Measurements from ENCODE around the gene PRSS21.
A peak's percentile ranks its signal among the peaks of the same experiment; 100 is the strongest.

PRSS21 gene, protein sequence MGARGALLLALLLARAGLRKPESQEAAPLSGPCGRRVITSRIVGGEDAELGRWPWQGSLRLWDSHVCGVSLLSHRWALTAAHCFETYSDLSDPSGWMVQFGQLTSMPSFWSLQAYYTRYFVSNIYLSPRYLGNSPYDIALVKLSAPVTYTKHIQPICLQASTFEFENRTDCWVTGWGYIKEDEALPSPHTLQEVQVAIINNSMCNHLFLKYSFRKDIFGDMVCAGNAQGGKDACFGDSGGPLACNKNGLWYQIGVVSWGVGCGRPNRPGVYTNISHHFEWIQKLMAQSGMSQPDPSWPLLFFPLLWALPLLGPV

DNA sequence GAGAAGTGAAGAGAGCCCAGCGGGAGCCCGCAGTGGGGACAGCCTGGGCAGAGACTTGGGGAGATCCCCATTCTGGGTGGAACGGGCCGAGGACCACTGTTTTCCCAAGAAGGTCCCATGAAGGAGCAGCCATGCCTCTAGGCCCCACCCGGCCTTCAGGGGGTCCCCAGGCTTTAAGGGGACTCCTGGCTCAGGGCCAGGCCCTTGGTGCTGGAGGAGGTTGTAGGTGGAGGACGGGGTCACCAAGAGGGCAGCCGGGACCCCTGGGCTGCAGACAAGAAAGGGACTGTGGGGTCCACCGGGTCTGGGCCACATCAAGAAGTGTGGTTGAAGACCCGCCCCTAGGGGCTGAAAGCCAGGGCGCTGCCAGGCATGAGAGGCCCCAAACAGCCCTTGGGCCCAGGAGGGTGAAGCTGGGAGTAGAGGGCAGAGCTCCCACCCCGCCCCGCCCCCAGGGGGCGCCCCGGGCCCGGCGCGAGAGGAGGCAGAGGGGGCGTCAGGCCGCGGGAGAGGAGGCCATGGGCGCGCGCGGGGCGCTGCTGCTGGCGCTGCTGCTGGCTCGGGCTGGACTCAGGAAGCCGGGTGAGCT is at the start of gene PRSS21:
Gene PRSS21 (plus strand): TSS at position 487 of the 589 bp plus-strand sequence. CDS start 32 bp downstream, at position 519.
- TF ChIP-seq, protein P1, sequence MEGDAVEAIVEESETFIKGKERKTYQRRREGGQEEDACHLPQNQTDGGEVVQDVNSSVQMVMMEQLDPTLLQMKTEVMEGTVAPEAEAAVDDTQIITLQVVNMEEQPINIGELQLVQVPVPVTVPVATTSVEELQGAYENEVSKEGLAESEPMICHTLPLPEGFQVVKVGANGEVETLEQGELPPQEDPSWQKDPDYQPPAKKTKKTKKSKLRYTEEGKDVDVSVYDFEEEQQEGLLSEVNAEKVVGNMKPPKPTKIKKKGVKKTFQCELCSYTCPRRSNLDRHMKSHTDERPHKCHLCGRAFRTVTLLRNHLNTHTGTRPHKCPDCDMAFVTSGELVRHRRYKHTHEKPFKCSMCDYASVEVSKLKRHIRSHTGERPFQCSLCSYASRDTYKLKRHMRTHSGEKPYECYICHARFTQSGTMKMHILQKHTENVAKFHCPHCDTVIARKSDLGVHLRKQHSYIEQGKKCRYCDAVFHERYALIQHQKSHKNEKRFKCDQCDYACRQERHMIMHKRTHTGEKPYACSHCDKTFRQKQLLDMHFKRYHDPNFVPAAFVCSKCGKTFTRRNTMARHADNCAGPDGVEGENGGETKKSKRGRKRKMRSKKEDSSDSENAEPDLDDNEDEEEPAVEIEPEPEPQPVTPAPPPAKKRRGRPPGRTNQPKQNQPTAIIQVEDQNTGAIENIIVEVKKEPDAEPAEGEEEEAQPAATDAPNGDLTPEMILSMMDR (IDR thresholded peaks at IDR 0.05; ENCODE audit: low read depth, low read length), result peak; percentile 0; the same call in 1 of the 2 replicates
- no peak for DNase-seq (ENCODE audit: extremely low read depth, low read depth)

DNA sequence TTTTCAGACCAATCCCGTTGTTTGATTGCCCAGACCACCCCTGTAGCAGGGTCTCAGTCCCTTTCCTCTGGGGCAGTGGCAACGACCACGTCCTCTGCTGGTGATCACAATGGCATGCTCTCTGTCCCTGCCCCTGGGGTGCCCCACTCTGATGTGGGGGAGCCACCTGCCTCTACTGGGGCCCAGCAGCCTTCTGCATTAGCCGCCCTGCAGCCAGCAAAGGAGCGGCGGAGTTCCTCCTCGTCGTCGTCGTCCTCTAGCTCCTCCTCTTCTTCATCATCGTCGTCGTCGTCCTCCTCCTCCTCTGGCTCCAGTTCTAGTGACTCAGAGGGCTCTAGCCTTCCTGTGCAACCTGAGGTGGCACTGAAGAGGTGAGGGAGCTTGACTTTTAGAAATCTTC is 49.1 kb upstream of the PRSS21 start:
- TF ChIP-seq, protein P1 (IDR thresholded peaks at IDR 0.05; ENCODE audit: low read depth, low read length), result no peak
- no peak for DNase-seq (ENCODE audit: extremely low read depth, low read depth)

DNA sequence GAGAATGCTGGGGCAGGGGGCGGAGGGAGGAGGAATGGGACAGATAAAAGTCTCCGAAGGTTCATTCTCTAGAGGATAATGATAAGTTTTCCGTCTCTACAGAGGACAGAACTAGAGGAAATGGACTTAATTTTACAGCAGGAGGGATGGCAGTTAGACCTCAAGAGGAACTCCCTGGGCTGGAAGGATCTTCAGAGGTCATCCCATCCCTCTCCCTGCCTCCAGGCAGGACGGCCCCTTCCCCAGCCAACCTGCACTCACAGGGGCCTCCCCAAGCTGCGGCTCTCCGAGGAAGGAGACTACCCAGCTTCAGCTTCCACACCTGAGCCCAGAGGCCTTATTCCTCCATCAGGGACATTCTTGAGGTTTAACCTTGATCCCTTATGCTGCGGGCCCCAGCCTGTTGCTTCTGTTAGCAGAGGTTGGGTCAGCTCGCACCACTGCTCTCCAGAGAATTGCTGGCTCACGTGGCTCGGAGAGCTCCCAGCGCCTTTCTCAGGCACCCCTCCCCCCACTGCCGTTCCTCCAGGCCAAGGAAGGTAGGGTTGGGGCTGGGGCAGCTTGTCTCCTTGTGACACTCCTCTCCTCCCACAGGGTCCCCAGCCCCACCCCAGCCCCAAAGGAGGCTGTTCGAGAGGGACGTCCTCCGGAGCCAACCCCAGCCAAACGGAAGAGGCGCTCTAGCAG is 48.5 kb upstream of the PRSS21 start:
- DNase-seq (ENCODE audit: extremely low read depth, low read depth), result no peak
- TF ChIP-seq, protein P1 (IDR thresholded peaks at IDR 0.05; ENCODE audit: low read depth, low read length), result no peak

DNA sequence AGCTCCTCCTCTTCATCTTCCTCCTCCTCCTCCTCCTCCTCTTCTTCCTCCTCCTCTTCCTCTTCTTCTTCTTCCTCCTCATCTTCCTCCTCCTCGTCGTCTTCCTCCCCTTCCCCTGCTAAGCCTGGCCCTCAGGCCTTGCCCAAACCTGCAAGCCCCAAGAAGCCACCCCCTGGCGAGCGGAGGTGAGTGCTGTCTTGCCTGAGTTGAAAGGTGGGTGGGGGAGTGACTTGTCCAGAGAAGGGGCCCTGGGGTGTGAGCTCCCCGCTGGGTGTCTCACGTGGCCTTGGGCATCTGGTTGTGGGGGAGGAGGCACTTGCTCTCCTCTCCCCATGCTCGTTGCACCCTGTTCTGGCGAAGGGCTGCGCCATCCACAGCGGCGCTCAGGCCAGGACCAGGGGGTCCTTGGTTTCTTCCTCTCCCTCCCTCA is 47.9 kb upstream of the PRSS21 start:
- TF ChIP-seq, protein P1 (IDR thresholded peaks at IDR 0.05; ENCODE audit: low read depth, low read length), result no peak
- DNase-seq (ENCODE audit: extremely low read depth, low read depth), result no peak

DNA sequence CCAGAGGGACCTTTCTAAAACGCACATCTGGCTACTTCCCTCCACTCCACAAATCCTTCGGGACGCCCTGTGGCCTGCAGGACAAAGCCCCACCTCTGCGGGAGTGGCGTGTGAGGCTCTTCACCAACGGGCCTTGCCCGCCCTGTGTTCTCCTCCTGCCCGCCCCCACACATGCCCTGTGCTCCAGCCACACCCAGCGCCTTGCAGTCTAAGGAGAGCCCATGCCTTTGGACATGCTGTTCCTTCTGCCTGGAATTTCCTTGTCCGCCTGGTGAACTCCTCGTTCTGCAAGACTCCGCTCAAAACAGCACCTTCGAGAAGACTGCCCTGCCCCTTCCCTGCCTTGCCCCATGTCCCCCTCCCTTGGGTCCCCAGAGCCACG is 47.4 kb upstream of the PRSS21 start:
- DNase-seq (ENCODE audit: extremely low read depth, low read depth), result no peak
- TF ChIP-seq, protein P1 (IDR thresholded peaks at IDR 0.05; ENCODE audit: low read depth, low read length), result no peak

DNA sequence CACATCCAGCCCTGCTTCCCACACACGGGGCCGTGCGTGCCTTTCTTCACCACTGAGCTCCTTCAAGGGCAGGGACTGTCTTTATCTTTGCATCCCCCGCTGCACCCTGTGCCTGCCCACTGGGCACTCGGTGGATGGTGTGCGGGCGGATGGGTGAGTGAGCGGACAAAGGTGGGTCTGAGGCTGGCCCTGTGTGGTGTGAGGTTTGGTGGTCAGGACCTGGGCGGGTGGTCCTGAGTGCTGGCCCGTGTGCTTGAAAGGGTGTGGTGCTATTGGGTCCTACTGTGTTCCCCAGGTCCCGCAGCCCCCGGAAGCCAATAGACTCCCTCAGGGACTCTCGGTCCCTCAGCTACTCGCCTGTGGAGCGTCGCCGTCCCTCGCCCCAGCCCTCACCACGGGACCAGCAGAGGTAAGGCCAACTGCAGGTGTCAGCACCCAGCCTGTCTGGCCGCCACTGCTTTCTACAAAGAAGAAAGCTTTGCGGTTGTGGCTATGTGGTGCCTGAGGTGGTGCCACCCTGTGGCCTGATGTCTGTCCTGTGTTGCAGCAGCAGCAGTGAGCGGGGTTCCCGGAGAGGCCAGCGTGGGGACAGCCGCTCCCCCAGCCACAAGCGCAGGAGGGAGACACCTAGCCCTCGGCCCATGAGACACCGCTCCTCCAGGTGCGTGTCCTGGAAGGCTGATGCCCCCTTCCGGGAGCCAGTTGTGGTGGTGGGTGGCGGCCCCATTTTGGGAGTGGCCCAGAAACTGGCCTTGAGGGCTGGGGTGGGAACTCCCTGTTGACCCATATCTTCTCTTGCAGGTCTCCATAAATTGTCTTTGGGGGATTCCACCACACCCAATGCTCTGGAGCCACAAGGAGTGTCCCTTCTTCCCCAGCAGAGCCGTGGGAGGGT is 46.7 kb upstream of the PRSS21 start:
- TF ChIP-seq, protein P1 (IDR thresholded peaks at IDR 0.05; ENCODE audit: low read depth, low read length), result no peak; the same call in 1 of the 2 replicates
- no peak for DNase-seq (ENCODE audit: extremely low read depth, low read depth)
